T-helper 2 cell treated with Interferon-gamma antibody and Interleukin-4, amounts not matched to agents 5 μg/mL and 100 μg/mL, for 36 hours (primary cell): ENCODE data around the gene CSNK1D.

Experiments
- DNase-seq: peaks from one replicate; pipeline ENCODE4 v3.0.0; 2021; ENCODE audit warnings: low spot score
- H3K27ac Mint-ChIP-seq: one replicate; pipeline ENCODE4 v1.8.0; 2021; ENCODE audit warnings: mild to moderate bottlenecking, mixed read lengths
- H3K27me3 Mint-ChIP-seq: one replicate; pipeline ENCODE4 v1.8.0; 2021; ENCODE audit warnings: low read depth, mixed read lengths
- H3K36me3 Mint-ChIP-seq: one replicate; pipeline ENCODE4 v1.8.0; 2021; ENCODE audit warnings: low read depth, mixed read lengths
- H3K4me1 Mint-ChIP-seq: one replicate; pipeline ENCODE4 v1.8.0; 2021; ENCODE audit warnings: low read depth, mixed read lengths
- H3K4me3 Mint-ChIP-seq: one replicate; pipeline ENCODE4 v1.8.0; 2022; ENCODE audit warnings: mild to moderate bottlenecking, moderate library complexity, mixed read lengths
- H3K9me3 Mint-ChIP-seq: one replicate; pipeline ENCODE4 v1.8.0; 2021; ENCODE audit warnings: mixed read lengths

The CSNK1D gene

GRCh38 chr17:82294064-82294773, 20.7 kb upstream of the CSNK1D start:
- Mint-ChIP-seq H3K27me3 (no peaks in the 10 kb centered on the region), H3K4me3 (peak overlapping the region; percentile 64), H3K36me3 (peaks cover 2% of the 10 kb centered on the region), H3K27ac (peak overlapping the region; percentile 85), H3K4me1 (peaks cover 44% of the 10 kb centered on the region), H3K9me3 (no peaks in the 10 kb centered on the region)
- no peak for DNase-seq

DNA sequence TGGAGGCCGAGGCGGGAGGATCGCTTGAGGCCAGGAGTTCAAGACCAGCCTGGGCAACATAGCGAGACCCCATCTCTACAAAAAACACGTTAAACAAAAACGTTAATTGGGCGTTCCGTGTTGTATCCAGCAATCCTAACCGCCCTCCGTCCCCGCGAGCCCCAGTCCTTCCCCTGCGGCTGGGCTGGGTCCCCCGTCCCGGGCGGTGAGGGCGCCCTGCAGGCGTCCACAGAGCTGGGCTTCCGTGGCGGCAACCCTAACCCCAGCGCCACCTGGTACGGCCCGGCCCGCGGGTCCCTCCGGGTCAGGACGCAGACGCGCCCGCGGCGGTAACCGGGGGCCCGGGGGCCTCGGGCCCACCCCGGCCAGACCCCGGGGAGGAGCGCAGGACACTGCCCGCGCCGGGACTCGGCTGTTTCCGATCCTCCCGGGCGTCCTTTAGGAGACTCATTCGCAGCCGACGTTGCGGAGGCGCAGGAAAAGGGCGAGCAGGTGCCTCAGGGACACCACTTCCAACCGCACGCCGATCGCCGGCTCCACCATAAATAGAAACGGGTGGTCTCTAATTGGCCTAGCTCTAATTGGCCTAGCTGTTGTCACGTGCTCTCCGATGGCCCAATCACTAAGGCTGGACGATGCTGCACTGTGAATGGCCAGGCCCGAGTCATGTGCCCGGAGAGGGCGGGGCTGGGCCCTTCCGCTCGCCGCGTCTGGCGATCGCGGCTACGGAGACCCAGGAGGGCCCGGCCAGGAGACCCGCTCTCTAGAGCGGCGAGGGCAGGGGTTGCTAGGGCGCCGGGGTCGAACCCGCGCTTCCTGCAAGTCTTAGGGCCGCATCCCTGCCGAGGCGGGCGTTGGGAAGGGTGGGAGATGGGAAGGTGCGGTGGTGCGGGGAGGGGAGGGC, 19.0 kb upstream of the CSNK1D start:
- peaks cover 2% of the 10 kb centered on the region for H3K36me3 Mint-ChIP-seq
- no peaks in the 10 kb centered on the region for H3K9me3 Mint-ChIP-seq
- DNase-seq: peak; percentile 95
- no peaks in the 10 kb centered on the region for H3K27me3 Mint-ChIP-seq
- peak overlapping the region; percentile 89 for H3K27ac Mint-ChIP-seq
- peak overlapping the region; percentile 87 for H3K4me3 Mint-ChIP-seq
- peaks cover 40% of the 10 kb centered on the region for H3K4me1 Mint-ChIP-seq

DNA sequence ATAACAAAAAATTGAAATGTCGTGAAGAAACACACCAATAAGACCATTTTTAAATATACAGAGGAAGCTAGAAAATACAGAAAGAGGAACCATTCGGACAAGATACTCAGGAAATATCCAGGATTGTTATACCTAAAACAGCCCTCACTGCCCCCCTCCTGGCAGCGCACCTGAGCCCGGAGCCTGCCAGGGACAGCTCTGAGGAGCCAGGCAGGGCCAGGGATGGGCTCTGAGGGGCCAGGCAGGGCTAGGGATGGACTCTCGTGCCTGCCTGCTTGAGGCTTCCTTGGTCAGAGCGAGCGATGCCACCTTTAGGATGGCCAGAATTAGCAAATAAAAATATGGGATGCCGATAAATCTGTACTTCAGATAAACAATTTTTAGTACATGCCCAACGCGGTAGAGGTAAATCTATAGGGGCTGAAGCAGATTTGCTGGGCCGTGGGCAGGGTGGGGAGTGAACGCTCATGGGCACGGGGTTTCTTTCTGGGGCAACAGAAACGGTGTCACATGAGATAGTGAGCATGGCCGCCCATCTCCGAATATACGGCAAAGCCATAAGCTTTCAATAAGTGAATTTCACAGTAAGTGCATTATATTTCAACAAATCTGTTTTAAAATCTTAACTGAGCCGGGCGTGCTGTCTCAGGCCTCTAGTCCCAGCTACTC, 18.2 kb upstream of the CSNK1D start:
- Mint-ChIP-seq H3K4me3 (peak overlapping the region; percentile 72), H3K27ac (peak overlapping the region; percentile 67), H3K36me3 (peaks cover 2% of the 10 kb centered on the region), H3K9me3 (no peaks in the 10 kb centered on the region), H3K4me1 (peaks cover 32% of the 10 kb centered on the region), H3K27me3 (no peaks in the 10 kb centered on the region)
- DNase-seq: no peak

DNA sequence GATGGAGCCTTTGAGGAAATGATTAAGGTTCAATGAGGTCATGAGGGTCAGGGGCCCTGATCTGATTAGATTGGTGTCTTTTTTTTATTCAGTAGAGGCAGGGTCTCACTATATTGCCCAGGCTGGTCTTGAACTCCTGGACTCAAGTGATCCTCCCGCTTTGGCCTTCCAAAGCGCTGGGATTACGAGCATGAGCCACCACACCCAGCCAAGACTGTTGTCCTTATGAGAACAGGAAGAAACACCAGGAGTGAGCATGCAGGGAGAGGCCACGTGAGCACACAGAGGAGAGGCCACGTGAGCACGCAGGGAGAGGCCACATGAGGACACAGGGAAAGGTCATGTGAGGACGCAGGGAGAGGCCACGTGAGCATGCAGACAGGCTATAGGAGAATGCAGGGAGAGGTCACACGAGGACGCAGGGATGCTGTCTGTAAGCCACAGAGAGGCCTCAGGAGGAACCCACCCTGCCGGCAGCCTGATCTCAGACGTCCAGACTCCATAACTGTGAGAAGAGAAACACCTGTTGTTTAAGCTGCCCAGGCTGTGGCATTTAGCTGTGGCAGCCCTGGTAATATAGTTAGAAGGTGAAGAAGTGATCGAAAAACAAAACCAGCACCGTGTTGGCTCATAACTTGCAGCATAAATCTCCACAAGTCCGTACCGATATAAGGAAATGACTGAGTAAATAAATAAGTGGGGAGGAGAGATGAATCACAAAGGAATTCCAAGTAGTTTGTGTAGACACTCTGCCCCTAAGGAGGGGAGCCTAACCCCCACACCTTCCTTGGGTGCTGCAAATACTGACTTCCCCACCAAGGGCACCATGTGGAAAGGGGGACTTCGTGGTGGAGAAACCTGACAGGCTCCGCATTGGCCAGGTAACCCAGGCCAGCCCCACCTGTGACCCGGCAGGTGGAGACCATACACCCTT, 14.6 kb upstream of the CSNK1D start:
- H3K27ac Mint-ChIP-seq: no peak overlapping the region

GRCh38 chr17:82287013-82287867, 13.7 kb upstream of the CSNK1D start:
- no peaks in the 10 kb centered on the region for H3K9me3 Mint-ChIP-seq
- H3K36me3 Mint-ChIP-seq: no peaks in the 10 kb centered on the region
- H3K27ac Mint-ChIP-seq: no peak overlapping the region
- no peaks in the 10 kb centered on the region for H3K27me3 Mint-ChIP-seq
- no peak for DNase-seq
- H3K4me1 Mint-ChIP-seq: peaks cover 13% of the 10 kb centered on the region
- H3K4me3 Mint-ChIP-seq: no peak overlapping the region

More for the DNA sequence above, 14.6 kb upstream of the CSNK1D start:
- Mint-ChIP-seq H3K27me3 (no peaks in the 10 kb centered on the region), H3K36me3 (no peaks in the 10 kb centered on the region), H3K4me3 (no peak overlapping the region), H3K4me1 (peaks cover 13% of the 10 kb centered on the region), H3K9me3 (no peaks in the 10 kb centered on the region)
- no peak for DNase-seq

DNA sequence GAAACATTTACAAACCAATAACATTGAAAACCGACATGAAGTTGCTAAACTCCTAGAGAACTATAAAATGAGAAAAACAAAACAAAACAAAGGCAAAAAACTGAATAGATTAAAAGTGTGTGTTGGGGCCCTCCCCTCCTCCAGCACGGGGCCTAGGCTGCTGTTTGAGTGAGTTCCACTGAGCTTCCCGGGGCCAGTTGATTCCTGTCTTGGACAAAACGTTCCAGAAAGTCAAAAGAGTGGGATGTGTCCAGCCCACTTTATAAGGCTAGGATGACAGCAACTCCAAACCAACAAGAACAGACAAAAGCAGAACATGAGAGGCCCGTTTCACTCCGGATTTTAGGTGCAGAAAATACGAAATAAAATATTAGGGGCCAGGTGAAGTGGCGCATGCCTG, 11.6 kb upstream of the CSNK1D start:
- H3K27me3 Mint-ChIP-seq: no peaks in the 10 kb centered on the region
- no peaks in the 10 kb centered on the region for H3K9me3 Mint-ChIP-seq
- DNase-seq: no peak
- no peak overlapping the region for H3K27ac Mint-ChIP-seq
- H3K4me3 Mint-ChIP-seq: no peak overlapping the region
- H3K4me1 Mint-ChIP-seq: peaks cover 14% of the 10 kb centered on the region
- H3K36me3 Mint-ChIP-seq: no peaks in the 10 kb centered on the region

DNA sequence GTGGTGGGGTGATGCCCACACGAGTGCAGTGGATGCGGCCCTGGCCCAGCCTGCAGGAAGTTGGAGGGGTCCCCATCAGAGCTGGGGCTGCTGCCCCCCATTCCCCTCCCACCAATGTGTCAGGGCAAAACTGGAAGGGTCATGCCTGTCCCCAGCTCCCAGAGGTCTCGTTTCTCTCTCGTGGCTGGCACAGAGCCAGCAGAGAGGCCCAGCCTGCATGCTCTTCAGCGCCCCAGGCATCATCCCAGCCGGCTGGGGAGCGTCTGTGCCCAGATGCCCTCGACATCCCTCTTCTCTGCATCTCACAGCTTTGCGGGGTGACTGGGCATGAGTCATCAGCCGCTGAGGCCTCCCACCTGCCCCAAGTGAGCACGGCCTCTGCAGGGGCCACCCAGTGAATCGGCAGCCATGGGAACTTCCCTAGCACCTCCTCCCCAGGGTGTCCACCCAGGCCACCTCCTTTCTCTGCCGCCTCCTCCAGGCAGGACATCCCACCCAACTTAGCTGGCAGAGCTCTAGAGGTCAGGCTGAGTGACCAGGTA, 9.8 kb upstream of the CSNK1D start:
- peak; percentile 65 for DNase-seq

GRCh38 chr17:82282239-82283207, 9.0 kb upstream of the CSNK1D start:
- Mint-ChIP-seq H3K27me3 (no peaks in the 10 kb centered on the region), H3K27ac (no peak overlapping the region), H3K9me3 (no peaks in the 10 kb centered on the region)

More for the DNA sequence above, 9.8 kb upstream of the CSNK1D start:
- Mint-ChIP-seq H3K4me3 (no peak overlapping the region), H3K4me1 (peaks cover 14% of the 10 kb centered on the region), H3K9me3 (no peaks in the 10 kb centered on the region), H3K36me3 (no peaks in the 10 kb centered on the region), H3K27ac (no peak overlapping the region), H3K27me3 (no peaks in the 10 kb centered on the region)

GRCh38 chr17:82281502-82282238, 8.2 kb upstream of the CSNK1D start:
- Mint-ChIP-seq H3K4me1 (peaks cover 6% of the 10 kb centered on the region), H3K27ac (no peak overlapping the region), H3K9me3 (no peaks in the 10 kb centered on the region), H3K27me3 (no peaks in the 10 kb centered on the region), H3K36me3 (no peaks in the 10 kb centered on the region), H3K4me3 (no peak overlapping the region)
- DNase-seq: peak; percentile 46

More at GRCh38 chr17:82282239-82283207, 9.0 kb upstream of the CSNK1D start:
- no peak for DNase-seq
- Mint-ChIP-seq H3K4me3 (no peak overlapping the region), H3K4me1 (peaks cover 6% of the 10 kb centered on the region), H3K36me3 (no peaks in the 10 kb centered on the region)

DNA sequence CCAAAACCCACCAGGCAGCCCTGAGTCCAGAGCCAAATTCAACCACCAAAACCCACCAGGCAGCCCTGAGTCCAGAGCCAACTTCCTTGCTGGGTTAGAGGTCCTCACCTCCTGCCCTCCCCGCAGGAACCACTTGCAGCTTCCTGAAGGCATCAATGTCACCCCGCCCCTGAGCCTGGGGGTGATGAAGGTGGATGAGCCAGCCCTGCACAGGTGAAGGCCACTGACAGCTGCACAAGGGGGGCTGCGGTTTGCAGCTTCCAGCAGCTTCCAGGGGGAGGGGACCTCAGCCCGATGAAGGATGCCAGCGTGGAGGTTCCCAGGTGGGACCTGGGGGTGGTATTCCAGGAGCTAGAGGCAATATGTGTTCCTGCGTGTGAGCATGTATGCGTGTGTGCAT, 7.6 kb upstream of the CSNK1D start:
- H3K27me3 Mint-ChIP-seq: no peaks in the 10 kb centered on the region
- no peak overlapping the region for H3K4me3 Mint-ChIP-seq
- DNase-seq: no peak
- no peaks in the 10 kb centered on the region for H3K9me3 Mint-ChIP-seq
- peaks cover 6% of the 10 kb centered on the region for H3K4me1 Mint-ChIP-seq
- no peak overlapping the region for H3K27ac Mint-ChIP-seq
- H3K36me3 Mint-ChIP-seq: no peaks in the 10 kb centered on the region

DNA sequence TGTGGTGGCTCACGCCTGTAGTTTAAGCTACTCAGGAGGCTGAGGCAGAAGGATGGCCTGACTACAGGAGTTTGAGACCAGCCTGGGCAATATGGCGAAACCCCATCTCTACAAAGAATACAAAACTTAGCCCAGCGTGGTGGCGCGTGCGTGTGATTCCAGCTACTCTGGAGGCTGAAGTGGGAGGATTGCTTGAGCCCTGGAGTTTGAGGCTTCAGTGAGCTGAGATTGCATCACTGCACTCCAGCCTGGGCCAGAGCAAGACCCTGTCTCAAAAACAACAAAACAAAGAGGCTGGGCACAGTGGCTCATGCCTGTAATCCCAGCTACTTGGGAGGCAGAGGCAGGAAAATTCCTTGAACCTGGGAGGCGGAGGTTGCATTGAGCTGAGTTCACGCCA, 7.0 kb upstream of the CSNK1D start:
- Mint-ChIP-seq H3K27ac (no peak overlapping the region), H3K36me3 (no peaks in the 10 kb centered on the region), H3K9me3 (no peaks in the 10 kb centered on the region), H3K27me3 (no peaks in the 10 kb centered on the region), H3K4me3 (no peak overlapping the region), H3K4me1 (peaks cover 6% of the 10 kb centered on the region)
- no peak for DNase-seq
